NCI-H460 (cell line): ENCODE data around the gene ANKRD50. TPM values are rescaled to one million over a fixed set of nuclear protein-coding genes. Genes with fewer than 3 reads are reported as not detected.
A peak's percentile ranks its signal among the peaks of the same experiment; 100 is the strongest.

Source experiments
- DNase-seq: peaks from one replicate; pipeline ENCODE4 v3.0.0-alpha.2; 2016; ENCODE audit warnings: low read depth; ENCODE audit errors: extremely low read depth
- total RNA-seq: library from RNA; depleted of rRNA; stranded (reverse); fragments of >200 nt; shearing (Covaris generic); gene quantifications from 2 replicates; pipeline ENCODE4 v1.2.3, GENCODE V29; 2014

The ANKRD50 gene
- total RNA-seq, 1 experiment from 2014 or later = 11.0 TPM

GRCh38 chr4:124710015-124710741 lies 2.4 kb downstream of the ANKRD50 start:
- DNase-seq = no peak

GRCh38 chr4:124708517-124709300 lies 3.8 kb downstream of the ANKRD50 start:
- no peak for DNase-seq

- DNase-seq = no peak
These were observed 7.1 kb downstream of the ANKRD50 start for GRCh38 chr4:124705393-124705792.

- DNase-seq = no peak
These were observed 9.4 kb downstream of the ANKRD50 start for GRCh38 chr4:124703154-124703553.

GRCh38 chr4:124697441-124697840 lies 15.1 kb downstream of the ANKRD50 start:
- no peak for DNase-seq

- no peak for DNase-seq
These were observed 16.4 kb downstream of the ANKRD50 start for GRCh38 chr4:124696182-124696581.

- no peak for DNase-seq
These were observed 17.5 kb downstream of the ANKRD50 start for GRCh38 chr4:124694946-124695598.

GRCh38 chr4:124694306-124694705 lies 18.2 kb downstream of the ANKRD50 start:
- DNase-seq = no peak

GRCh38 chr4:124691801-124692200 lies 20.7 kb downstream of the ANKRD50 start:
- DNase-seq = no peak

GRCh38 chr4:124686279-124686678 lies 26.3 kb downstream of the ANKRD50 start:
- no peak for DNase-seq

- DNase-seq = no peak
These were observed 26.7 kb downstream of the ANKRD50 start for GRCh38 chr4:124685851-124686250.

GRCh38 chr4:124684301-124684700 lies 28.2 kb downstream of the ANKRD50 start:
- no peak for DNase-seq

GRCh38 chr4:124682384-124682783 lies 30.1 kb downstream of the ANKRD50 start:
- no peak for DNase-seq

GRCh38 chr4:124666496-124666895 lies 46.0 kb downstream of the ANKRD50 start:
- no peak for DNase-seq

GRCh38 chr4:124658795-124659194 lies 53.7 kb downstream of the ANKRD50 start:
- DNase-seq = no peak

- DNase-seq = no peak
These were observed 61.9 kb downstream of the ANKRD50 start for GRCh38 chr4:124650614-124651013.

- no peak for DNase-seq
These were observed 64.9 kb downstream of the ANKRD50 start for GRCh38 chr4:124647599-124647998.

- DNase-seq = no peak
These were observed 67.9 kb downstream of the ANKRD50 start for GRCh38 chr4:124644621-124645020.

- DNase-seq = no peak
These were observed 69.7 kb downstream of the ANKRD50 start for GRCh38 chr4:124642846-124643245.

- peak; percentile 55 for DNase-seq
These were observed 70.7 kb downstream of the ANKRD50 start for GRCh38 chr4:124641715-124642381.
